CD14-positive monocyte (primary cell): ENCODE results near the gene PATL1. TPM values are rescaled to one million over a fixed set of nuclear protein-coding genes. Genes with fewer than 3 reads are reported as not detected.
"Not testable (repeated sequence)": the region's sequence is repeated elsewhere in the genome, so short reads cannot be mapped to it uniquely, and the experiment has no call there.

Experiments
- DNase-seq, 3 donors: peaks; one replicate each; pipeline ENCODE4 v3.0.0-alpha.2; 2011 to 2022
- H2AFZ ChIP-seq: 2 replicates; pipeline ENCODE4 v1.6.0; 2012; ENCODE audit warnings: mild to moderate bottlenecking, low read depth, low read length, inconsistent platforms; ENCODE audit not compliant: insufficient read depth, poor library complexity, severe bottlenecking
- H3K27ac ChIP-seq, 2 donors: 1 replicate in 1 of 2; 2 replicates in 1 of 2; pipeline ENCODE4 v1.5.1; 2012 to 2013; ENCODE audit warnings: low read length in 2 of 2, control low read depth in 1 of 2, inconsistent platforms in 1 of 2, low read depth in 1 of 2, mild to moderate bottlenecking in 1 of 2
- H3K27me3 ChIP-seq, 2 donors: one replicate each; pipeline versions ENCODE4 v1.6.0 to v1.6.1; 2011 to 2013; ENCODE audit warnings: low read length in 2 of 2; ENCODE audit not compliant: control insufficient read depth in 2 of 2, insufficient read depth in 2 of 2
- H3K36me3 ChIP-seq, 2 donors: replicated peaks in 1 of 2; 1 replicate in 1 of 2; 2 replicates in 1 of 2; pipeline versions ENCODE4 v1.5.1 to v1.6.1; 2012 to 2013; ENCODE audit warnings: low read length in 2 of 2, control low read depth in 1 of 2, inconsistent platforms in 1 of 2, mild to moderate bottlenecking in 1 of 2; ENCODE audit not compliant: insufficient read depth in 2 of 2, control insufficient read depth in 1 of 2
- H3K4me1 ChIP-seq, 2 donors: 1 replicate in 1 of 2; 2 replicates in 1 of 2; pipeline versions ENCODE4 v1.5.1 to v1.6.1; 2012 to 2013; ENCODE audit warnings: low read length in 2 of 2, control low read depth in 1 of 2, inconsistent platforms in 1 of 2, mild to moderate bottlenecking in 1 of 2, moderate library complexity in 1 of 2; ENCODE audit not compliant: insufficient read depth in 2 of 2, control insufficient read depth in 1 of 2
- H3K4me2 ChIP-seq: replicated peaks from 2 replicates; pipeline ENCODE3; 2012; ENCODE audit warnings: low read length, moderate library complexity, mild to moderate bottlenecking; ENCODE audit not compliant: poor library complexity, severe bottlenecking; ENCODE audit errors: extremely low read depth
- H3K4me3 ChIP-seq, 3 experiments: fragments of 200-600 bp in 1 of 3; sonication (generic) in 1 of 3; replicated peaks in 1 of 3; 1 replicate in 2 of 3; 2 replicates in 1 of 3; pipeline ENCODE4 v1.5.1; 2011 to 2013; ENCODE audit warnings: low read length in 3 of 3, mild to moderate bottlenecking in 3 of 3, control low read depth in 2 of 3, low read depth in 2 of 3, inconsistent platforms in 1 of 3, moderate library complexity in 1 of 3
- H3K79me2 ChIP-seq: 2 replicates; pipeline ENCODE4 v1.6.0; 2012; ENCODE audit warnings: mild to moderate bottlenecking, control low read depth, inconsistent platforms, low read length, moderate library complexity; ENCODE audit not compliant: insufficient read depth
- H3K9ac ChIP-seq: 2 replicates; pipeline ENCODE4 v1.6.0; 2017; ENCODE audit warnings: low read length, mild to moderate bottlenecking; ENCODE audit not compliant: insufficient read depth, poor library complexity, severe bottlenecking
- H3K9me3 ChIP-seq, 2 donors: replicated peaks in 1 of 2; 1 replicate in 1 of 2; 2 replicates in 1 of 2; pipeline versions ENCODE4 v1.5.1 to v1.6.1; 2012 to 2013; ENCODE audit warnings: low read length in 2 of 2, control low read depth in 1 of 2; ENCODE audit not compliant: control insufficient read depth in 1 of 2, insufficient read depth in 1 of 2
- H4K20me1 ChIP-seq: 2 replicates; pipeline ENCODE4 v1.6.0; 2012; ENCODE audit warnings: mild to moderate bottlenecking, low read length, control low read depth, moderate library complexity; ENCODE audit not compliant: insufficient read depth
- H3K27ac Mint-ChIP-seq, 7 donors: one replicate each; pipeline ENCODE4 v1.8.0; 2020; ENCODE audit warnings: mild to moderate bottlenecking in 7 of 7, mixed read lengths in 7 of 7, moderate library complexity in 6 of 7, inconsistent platforms in 2 of 7
- H3K27me3 Mint-ChIP-seq, 3 donors: one replicate each; pipeline ENCODE4 v1.8.0; 2021 to 2022; ENCODE audit warnings: low read depth in 3 of 3, mild to moderate bottlenecking in 3 of 3, mixed read lengths in 3 of 3, moderate library complexity in 3 of 3, inconsistent platforms in 1 of 3
- H3K36me3 Mint-ChIP-seq, 2 donors: one replicate each; pipeline ENCODE4 v1.8.0; 2020; ENCODE audit warnings: mixed read lengths in 2 of 2, inconsistent platforms in 1 of 2, mild to moderate bottlenecking in 1 of 2
- H3K4me1 Mint-ChIP-seq: one replicate; pipeline ENCODE4 v1.8.0; 2020; ENCODE audit warnings: mild to moderate bottlenecking, mixed read lengths
- H3K4me3 Mint-ChIP-seq, 2 donors: one replicate each; pipeline ENCODE4 v1.8.0; 2020; ENCODE audit warnings: mild to moderate bottlenecking in 2 of 2, mixed read lengths in 2 of 2, moderate library complexity in 1 of 2
- H3K9me3 Mint-ChIP-seq, 7 donors: one replicate each; pipeline ENCODE4 v1.8.0; 2020 to 2022; ENCODE audit warnings: mixed read lengths in 7 of 7, mild to moderate bottlenecking in 6 of 7, moderate library complexity in 6 of 7, inconsistent platforms in 2 of 7
- WGBS: methylation state at CpG from one replicate; pipeline ENCODE4 v1.1.5; 2013; ENCODE audit warnings: missing lambda C conversion rate; ENCODE audit not compliant: insufficient coverage; 5-methylcytosine and 5-hydroxymethylcytosine counted together
- intact Hi-C, 2 donors: fragments of 100-400 bp; cut with micrococcal nuclease; formaldehyde crosslinking; loops; one replicate each; pipeline versions ENCODE4 v1.15.0 to v1.15.1; 2023
- polyA plus RNA-seq, 3 donors: library from polyadenylated mRNA; depleted of rRNA in 1 of 3; unstranded in 2 of 3; stranded (reverse) in 1 of 3; fragments of 300-500 nt in 2 of 3; fragments of >200 nt in 1 of 3; fragmentation: Illumina TruSeq in 2 of 3; gene quantifications; 1 replicate in 2 of 3; 2 replicates in 1 of 3; pipeline ENCODE4 v1.2.3, GENCODE V29; 2012 to 2021
- TF ChIP-seq, protein P1 (sequence below): fragments of 200-600 bp; IDR thresholded peaks from one replicate; pipeline ENCODE4 v1.8.0; 2022; ENCODE audit warnings: antibody characterized with exemption, mild to moderate bottlenecking

The PATL1 gene
- polyA plus RNA-seq, 3 donors = 4.1 to 49.3 (median 5.1) TPM

- H3K27ac ChIP-seq = no peak overlapping the region
- no peaks in the 10 kb centered on the region for H3K4me1 ChIP-seq
- H4K20me1 ChIP-seq = no peaks in the 10 kb centered on the region
- H3K4me2 ChIP-seq = no peak overlapping the region
- H3K79me2 ChIP-seq = no peaks in the 10 kb centered on the region
- H3K9ac ChIP-seq = no peak overlapping the region
- no peak overlapping the region for H2AFZ ChIP-seq
- 43% methylated on average over 1 of the region's 5 CpGs for WGBS
- Mint-ChIP-seq H3K4me1 (no peaks in the 10 kb centered on the region), H3K36me3 (no peaks in the 10 kb centered on the region), H3K27ac (no peak overlapping the region), H3K27me3 (peaks cover 0 to 3% (median 2%) of the 10 kb centered on the region in 3 donors), H3K4me3 (no peak overlapping the region), H3K9me3 (peaks cover 0 to 11% (median 4%) of the 10 kb centered on the region in 7 donors)
- H3K9me3 ChIP-seq = no peaks in the 10 kb centered on the region
- no peak overlapping the region for H3K4me3 ChIP-seq
- TF ChIP-seq, protein P1, sequence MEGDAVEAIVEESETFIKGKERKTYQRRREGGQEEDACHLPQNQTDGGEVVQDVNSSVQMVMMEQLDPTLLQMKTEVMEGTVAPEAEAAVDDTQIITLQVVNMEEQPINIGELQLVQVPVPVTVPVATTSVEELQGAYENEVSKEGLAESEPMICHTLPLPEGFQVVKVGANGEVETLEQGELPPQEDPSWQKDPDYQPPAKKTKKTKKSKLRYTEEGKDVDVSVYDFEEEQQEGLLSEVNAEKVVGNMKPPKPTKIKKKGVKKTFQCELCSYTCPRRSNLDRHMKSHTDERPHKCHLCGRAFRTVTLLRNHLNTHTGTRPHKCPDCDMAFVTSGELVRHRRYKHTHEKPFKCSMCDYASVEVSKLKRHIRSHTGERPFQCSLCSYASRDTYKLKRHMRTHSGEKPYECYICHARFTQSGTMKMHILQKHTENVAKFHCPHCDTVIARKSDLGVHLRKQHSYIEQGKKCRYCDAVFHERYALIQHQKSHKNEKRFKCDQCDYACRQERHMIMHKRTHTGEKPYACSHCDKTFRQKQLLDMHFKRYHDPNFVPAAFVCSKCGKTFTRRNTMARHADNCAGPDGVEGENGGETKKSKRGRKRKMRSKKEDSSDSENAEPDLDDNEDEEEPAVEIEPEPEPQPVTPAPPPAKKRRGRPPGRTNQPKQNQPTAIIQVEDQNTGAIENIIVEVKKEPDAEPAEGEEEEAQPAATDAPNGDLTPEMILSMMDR = no peak
- H3K27me3 ChIP-seq = no peaks in the 10 kb centered on the region
- intact Hi-C loops = no loop called here
- no peak for DNase-seq
- H3K36me3 ChIP-seq = no peaks in the 10 kb centered on the region
These were observed 37.9 kb upstream of the PATL1 start for GRCh38 chr11:59706518-59707285.

DNA sequence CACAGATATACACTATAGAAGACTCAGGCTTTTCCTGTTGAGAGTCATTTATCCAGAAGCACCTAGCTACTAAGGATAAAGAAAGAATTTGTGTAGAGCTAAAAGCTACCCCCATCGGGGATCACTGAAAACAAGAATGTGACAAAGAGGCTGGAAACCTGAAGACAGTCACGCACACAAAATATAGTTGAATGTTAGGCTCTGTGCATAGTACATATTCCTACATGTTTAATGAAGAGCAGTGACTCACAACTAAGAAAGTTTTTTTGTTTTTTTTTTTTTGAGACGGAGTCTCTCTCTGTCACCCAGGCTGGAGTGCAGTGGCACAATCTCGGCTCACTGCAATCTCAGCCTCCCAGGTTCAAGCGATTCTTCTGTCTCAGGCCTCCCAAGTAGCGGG lies 36.5 kb upstream of the PATL1 start:
- no peak for DNase-seq
- H3K4me2 ChIP-seq = no peak overlapping the region
- H3K36me3 Mint-ChIP-seq = no peaks in the 10 kb centered on the region
- no peaks in the 10 kb centered on the region for H3K79me2 ChIP-seq
- 100% methylated on average over 2 of the region's 6 CpGs for WGBS
- H3K4me3 Mint-ChIP-seq = no peak overlapping the region
- H3K9me3 ChIP-seq = no peaks in the 10 kb centered on the region
- H3K27ac ChIP-seq = no peak overlapping the region
- no peaks in the 10 kb centered on the region for H3K4me1 Mint-ChIP-seq
- intact Hi-C loops = no loop called here
- no peak overlapping the region for H3K4me3 ChIP-seq
- peaks cover 0 to 17% (median 4%) of the 10 kb centered on the region in 7 donors for H3K9me3 Mint-ChIP-seq
- TF ChIP-seq, protein P1 = no peak
- no peaks in the 10 kb centered on the region for H3K36me3 ChIP-seq
- no peak overlapping the region for H3K9ac ChIP-seq
- H4K20me1 ChIP-seq = no peaks in the 10 kb centered on the region
- H3K27ac Mint-ChIP-seq = no peak overlapping the region
- no peak overlapping the region for H2AFZ ChIP-seq
- H3K27me3 ChIP-seq = no peaks in the 10 kb centered on the region
- peaks cover 0 to 3% (median 2%) of the 10 kb centered on the region in 3 donors for H3K27me3 Mint-ChIP-seq
- no peaks in the 10 kb centered on the region for H3K4me1 ChIP-seq

GRCh38 chr11:59703515-59703914 lies 34.7 kb upstream of the PATL1 start:
- H3K27me3 ChIP-seq, DNase-seq, H3K9ac ChIP-seq, H3K27ac Mint-ChIP-seq, H3K36me3 ChIP-seq, H2AFZ ChIP-seq, H3K4me1 Mint-ChIP-seq, H3K4me1 ChIP-seq, intact Hi-C loops, H4K20me1 ChIP-seq, H3K9me3 ChIP-seq, H3K36me3 Mint-ChIP-seq, H3K4me3 ChIP-seq, H3K4me3 Mint-ChIP-seq, H3K79me2 ChIP-seq, H3K27me3 Mint-ChIP-seq, H3K27ac ChIP-seq, H3K4me2 ChIP-seq: not testable (repeated sequence)
- H3K9me3 Mint-ChIP-seq = peaks cover 0 to 17% (median 4%) of the 10 kb centered on the region in 7 donors
- WGBS = no CpG with 5 or more reads among the region's 1 CpG
